SK-N-SH (cell line): ENCODE data around the gene CCDC60. TPM values are rescaled to one million over a fixed set of nuclear protein-coding genes. Genes with fewer than 3 reads are reported as not detected.

Experiments used
- CTCF ChIA-PET: fragments of 300-600, 350-600 bp; formaldehyde crosslinking; extraction: SDS; loops from one replicate; lab custom pipeline; 2021; lab: Yijun Ruan, JAX
- POLR2A ChIA-PET: fragments of 350-600 bp; sonication (Branson Sonifier 250); formaldehyde crosslinking; extraction: SDS; loops from one replicate; lab custom pipeline; 2020; ENCODE audit warnings: antibody characterized with exemption, inconsistent platforms; lab: Yijun Ruan, JAX
- DNase-seq: peaks from one replicate; pipeline ENCODE4 v3.0.0; 2012
- H2AFZ ChIP-seq: fragments of 200-600 bp; sonication (generic); 2 replicates; pipeline ENCODE4 v1.8.1; 2016; ENCODE audit warnings: antibody characterized with exemption, mild to moderate bottlenecking, low read depth
- H3F3A ChIP-seq: fragments of 200-600 bp; sonication (generic); replicated peaks from 2 replicates; pipeline ENCODE3; 2016; ENCODE audit warnings: antibody characterized with exemption, mild to moderate bottlenecking; ENCODE audit not compliant: insufficient read depth
- H3K27ac ChIP-seq, 2 experiments: fragments of 200-500 bp in 1 of 2; fragments of 200-600 bp in 1 of 2; sonication (Bioruptor generic) in 1 of 2; sonication (generic), shearing (Covaris generic) in 1 of 2; 2 replicates each; pipeline versions ENCODE4 v1.5.1 to v1.6.1; 2014 to 2016; ENCODE audit warnings: low read depth in 2 of 2, inconsistent platforms in 1 of 2, low read length in 1 of 2, mild to moderate bottlenecking in 1 of 2, mixed read lengths in 1 of 2
- H3K27me3 ChIP-seq: fragments of 200-600 bp; sonication (generic), shearing (Covaris generic); 2 replicates; pipeline ENCODE4 v1.6.1; 2016; ENCODE audit warnings: mixed run types; ENCODE audit not compliant: insufficient read depth
- H3K36me3 ChIP-seq, 2 experiments: fragments of 200-500 bp in 1 of 2; fragments of 200-600 bp in 1 of 2; sonication (Bioruptor generic) in 1 of 2; sonication (generic) in 1 of 2; replicated peaks in 1 of 2; 2 replicates each; pipeline versions ENCODE3 to v1.5.1; 2014 to 2016; ENCODE audit warnings: low read length in 1 of 2, mild to moderate bottlenecking in 1 of 2; ENCODE audit not compliant: insufficient read depth in 2 of 2, control insufficient read depth in 1 of 2
- H3K4me1 ChIP-seq, 2 experiments: fragments of 200-500 bp in 1 of 2; fragments of 200-600 bp in 1 of 2; sonication (Bioruptor generic) in 1 of 2; sonication (generic), shearing (Covaris generic) in 1 of 2; 2 replicates each; pipeline versions ENCODE4 v1.5.1 to v1.6.1; 2014 to 2016; ENCODE audit warnings: low read depth in 1 of 2, low read length in 1 of 2, mixed run types in 1 of 2; ENCODE audit not compliant: insufficient read depth in 2 of 2, control insufficient read depth in 1 of 2
- H3K4me2 ChIP-seq: fragments of 200-600 bp; sonication (generic), shearing (Covaris generic); 2 replicates; pipeline ENCODE4 v1.6.1; 2017; ENCODE audit warnings: mixed run types
- H3K4me3 ChIP-seq, 2 experiments: fragments of 200-500 bp in 1 of 2; fragments of 200-600 bp in 1 of 2; sonication (Bioruptor generic) in 1 of 2; sonication (generic), shearing (Covaris generic) in 1 of 2; 2 replicates each; pipeline versions ENCODE4 v1.5.1 to v1.8.1; 2014 to 2016; ENCODE audit warnings: low read depth in 2 of 2, inconsistent platforms in 1 of 2, low read length in 1 of 2, mild to moderate bottlenecking in 1 of 2, mixed read lengths in 1 of 2, moderate library complexity in 1 of 2
- H3K79me2 ChIP-seq: fragments of 200-600 bp; sonication (generic); 2 replicates; pipeline ENCODE4 v1.8.1; 2017; ENCODE audit warnings: mild to moderate bottlenecking; ENCODE audit not compliant: insufficient read depth
- H3K9ac ChIP-seq: fragments of 200-600 bp; sonication (generic); 2 replicates; pipeline ENCODE4 v1.6.1; 2017; ENCODE audit warnings: mixed run types
- H3K9me2 ChIP-seq: fragments of 200-600 bp; sonication (generic); 2 replicates; pipeline ENCODE4 v1.6.1; 2017; ENCODE audit warnings: mixed run types
- H3K9me3 ChIP-seq: fragments of 200-600 bp; sonication (generic); 2 replicates; pipeline ENCODE4 v1.6.1; 2017; ENCODE audit warnings: mixed run types, mild to moderate bottlenecking, moderate library complexity
- H4K20me1 ChIP-seq: fragments of 200-600 bp; sonication (generic); 2 replicates; pipeline ENCODE4 v1.6.1; 2017; ENCODE audit warnings: mild to moderate bottlenecking, mixed run types; ENCODE audit not compliant: insufficient read depth
- CHD2 ChIP-seq: fragments of 150-350 bp; IDR thresholded peaks from 2 replicates; pipeline ENCODE4 v1.6.1; 2018; ENCODE audit warnings: low read length; ENCODE audit not compliant: partially characterized antibody
- ELF1 ChIP-seq: IDR thresholded peaks from 2 replicates; pipeline ENCODE4 v1.4.0; 2012
- EZH2phosphoT487 ChIP-seq: fragments of 200-600 bp; sonication (generic); IDR thresholded peaks from 2 replicates; pipeline ENCODE4 v1.6.1; 2017; ENCODE audit warnings: low read depth, mixed run types, mild to moderate bottlenecking, antibody characterized with exemption, moderate library complexity, borderline replicate concordance
- FOXM1 ChIP-seq: IDR thresholded peaks from 2 replicates; pipeline ENCODE4 v1.4.0; 2012; ENCODE audit warnings: low read depth, mild to moderate bottlenecking
- GATA2 ChIP-seq: sonication (generic); formaldehyde crosslinking; IDR thresholded peaks from 2 replicates; pipeline ENCODE4 v1.5.0; 2020; ENCODE audit warnings: mild to moderate bottlenecking, missing genetic modification reagents
- JUND ChIP-seq: IDR thresholded peaks from 2 replicates; pipeline ENCODE4 v1.4.0; 2012
- MEF2A ChIP-seq: IDR thresholded peaks from 2 replicates; pipeline ENCODE4 v1.4.0; 2012; ENCODE audit warnings: low read depth, borderline replicate concordance
- NRF1 ChIP-seq: IDR thresholded peaks from 2 replicates; pipeline ENCODE4 v1.6.1; 2012; ENCODE audit warnings: low read depth, mild to moderate bottlenecking, low read length
- RAD21 ChIP-seq: IDR thresholded peaks from 2 replicates; pipeline ENCODE4 v1.6.1; 2012; ENCODE audit warnings: mild to moderate bottlenecking, low read length
- RFX5 ChIP-seq: IDR thresholded peaks from 2 replicates; pipeline ENCODE4 v1.6.1; 2012; ENCODE audit warnings: mild to moderate bottlenecking, improper control_type of control experiment, low read length
- SIN3A ChIP-seq: IDR thresholded peaks from 2 replicates; pipeline ENCODE4 v1.6.1; 2012; ENCODE audit warnings: low read depth, mild to moderate bottlenecking, low read length, moderate library complexity, borderline replicate concordance
- TAF1 ChIP-seq: IDR thresholded peaks from 2 replicates; pipeline ENCODE4 v1.6.1; 2012; ENCODE audit warnings: low read depth, mild to moderate bottlenecking, low read length, moderate library complexity, borderline replicate concordance
- TEAD4 ChIP-seq: IDR thresholded peaks from 2 replicates; pipeline ENCODE4 v1.4.0; 2012; ENCODE audit warnings: mild to moderate bottlenecking, borderline replicate concordance; ENCODE audit not compliant: insufficient read depth
- YY1 ChIP-seq: IDR thresholded peaks from 2 replicates; pipeline ENCODE4 v1.4.0; 2012; ENCODE audit warnings: low read depth, mild to moderate bottlenecking
- WGBS: methylation state at CpG from one replicate; pipeline ENCODE4 v1.1.6; 2017; ENCODE audit warnings: low lambda C conversion rate; 5-methylcytosine and 5-hydroxymethylcytosine counted together
- polyA plus RNA-seq, 3 experiments: library from polyadenylated mRNA; depleted of rRNA; stranded (reverse); fragments of >200 nt; gene quantifications; 2 replicates each; pipeline ENCODE4 v1.2.3, GENCODE V29; 2012
- TF ChIP-seq, protein P1 (sequence below): fragments of 200-600 bp; sonication (generic); IDR thresholded peaks from 2 replicates; pipeline ENCODE4 v1.6.1; 2017; ENCODE audit warnings: antibody characterized with exemption, mild to moderate bottlenecking, moderate library complexity
- TF ChIP-seq, protein P2 (sequence below): IDR thresholded peaks from 2 replicates; pipeline ENCODE4; 2012
- TF ChIP-seq, protein P3 (sequence below): IDR thresholded peaks from 2 replicates; pipeline ENCODE4 v1.4.0; 2012; ENCODE audit warnings: low read depth, borderline replicate concordance

The CCDC60 gene
- polyA plus RNA-seq, 1 of the 3 experiments (the other 2 are of a cell fraction): not detected

DNA sequence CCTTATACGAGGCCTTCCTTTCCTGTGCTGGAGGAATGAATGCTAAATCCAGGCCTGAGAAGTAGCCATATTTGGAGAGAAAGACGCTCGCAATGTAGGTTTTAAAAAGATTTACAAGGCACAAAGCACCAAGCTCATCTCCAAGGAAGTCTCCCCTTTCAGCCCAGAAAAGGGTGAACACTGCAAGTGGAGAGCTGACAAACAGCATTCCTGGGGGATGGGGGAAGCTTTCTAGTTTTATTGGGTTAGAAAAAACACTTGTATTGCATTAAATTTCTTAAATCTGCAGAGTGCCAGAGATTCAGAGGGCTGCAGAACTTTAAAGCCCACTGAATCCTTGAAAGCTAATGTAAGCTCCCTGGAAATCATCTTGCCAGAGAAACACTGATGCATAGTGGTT is 34.6 kb downstream of the CCDC60 start:
- H3K4me3 ChIP-seq: no peak overlapping the region
- no peaks in the 10 kb centered on the region for H3K9me2 ChIP-seq
- no peak overlapping the region for H3K9ac ChIP-seq
- H3K79me2 ChIP-seq: no peaks in the 10 kb centered on the region
- TF ChIP-seq YY1: no peak
- TF ChIP-seq ELF1: no peak
- no peak for TF ChIP-seq MEF2A
- TF ChIP-seq, protein P1, sequence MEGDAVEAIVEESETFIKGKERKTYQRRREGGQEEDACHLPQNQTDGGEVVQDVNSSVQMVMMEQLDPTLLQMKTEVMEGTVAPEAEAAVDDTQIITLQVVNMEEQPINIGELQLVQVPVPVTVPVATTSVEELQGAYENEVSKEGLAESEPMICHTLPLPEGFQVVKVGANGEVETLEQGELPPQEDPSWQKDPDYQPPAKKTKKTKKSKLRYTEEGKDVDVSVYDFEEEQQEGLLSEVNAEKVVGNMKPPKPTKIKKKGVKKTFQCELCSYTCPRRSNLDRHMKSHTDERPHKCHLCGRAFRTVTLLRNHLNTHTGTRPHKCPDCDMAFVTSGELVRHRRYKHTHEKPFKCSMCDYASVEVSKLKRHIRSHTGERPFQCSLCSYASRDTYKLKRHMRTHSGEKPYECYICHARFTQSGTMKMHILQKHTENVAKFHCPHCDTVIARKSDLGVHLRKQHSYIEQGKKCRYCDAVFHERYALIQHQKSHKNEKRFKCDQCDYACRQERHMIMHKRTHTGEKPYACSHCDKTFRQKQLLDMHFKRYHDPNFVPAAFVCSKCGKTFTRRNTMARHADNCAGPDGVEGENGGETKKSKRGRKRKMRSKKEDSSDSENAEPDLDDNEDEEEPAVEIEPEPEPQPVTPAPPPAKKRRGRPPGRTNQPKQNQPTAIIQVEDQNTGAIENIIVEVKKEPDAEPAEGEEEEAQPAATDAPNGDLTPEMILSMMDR: no peak
- TF ChIP-seq CHD2: no peak
- TF ChIP-seq JUND: no peak
- H3K4me2 ChIP-seq: no peak overlapping the region
- CTCF ChIA-PET: interaction anchor here (0.9 to 2.3 kb wide), 2 partner anchors 9 to 18 kb away, joined by 3 to 7 read pairs; no protein-coding TSS in a partner anchor
- H3K27ac ChIP-seq: no peak overlapping the region
- POLR2A ChIA-PET: no interaction called here
- no peaks in the 10 kb centered on the region for H3F3A ChIP-seq
- H2AFZ ChIP-seq: no peak overlapping the region
- no peaks in the 10 kb centered on the region; a peak in 1 of 4 replicates for H3K4me1 ChIP-seq
- DNase-seq: no peak
- H3K36me3 ChIP-seq: no peaks in the 10 kb centered on the region
- no peaks in the 10 kb centered on the region for H4K20me1 ChIP-seq
- no peaks in the 10 kb centered on the region for H3K9me3 ChIP-seq
- 47% methylated on average over 3 of the region's 3 CpGs for WGBS
- H3K27me3 ChIP-seq: no peaks in the 10 kb centered on the region

DNA sequence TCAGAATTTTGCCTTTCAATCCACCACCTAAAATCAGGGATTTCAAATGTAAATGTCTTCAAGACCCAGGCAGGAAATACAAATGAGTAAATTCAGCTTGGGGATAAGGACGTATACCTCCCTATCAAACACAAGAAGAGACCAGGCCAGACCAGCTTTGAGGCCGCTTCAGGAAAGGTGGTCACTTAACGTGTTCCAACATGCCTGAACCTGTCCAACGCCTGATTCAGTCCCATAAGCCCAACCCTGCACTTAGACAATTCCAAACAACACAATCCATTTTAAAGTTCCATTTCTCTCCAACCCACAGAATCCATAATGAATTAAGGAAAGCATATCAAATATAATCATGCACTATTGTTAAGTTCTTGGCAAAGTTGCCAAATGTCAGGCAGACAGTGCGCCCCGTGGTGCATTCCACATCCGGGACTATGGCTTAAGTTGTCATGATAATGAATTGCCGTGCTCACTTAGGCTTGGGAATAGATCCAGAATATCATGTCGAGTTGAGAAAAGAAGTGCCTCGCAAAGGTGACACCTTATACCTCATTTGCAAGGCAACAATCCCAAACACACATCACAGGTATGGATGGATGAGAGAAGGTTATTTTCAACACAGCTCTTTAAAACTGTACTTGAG is 35.5 kb downstream of the CCDC60 start:
- Histone ChIP-seq H4K20me1 (no peaks in the 10 kb centered on the region), H3F3A (no peaks in the 10 kb centered on the region), H3K9ac (no peak overlapping the region), H3K4me2 (no peak overlapping the region), H3K9me2 (no peaks in the 10 kb centered on the region), H3K4me3 (no peak overlapping the region), H3K36me3 (no peaks in the 10 kb centered on the region), H2AFZ (no peak overlapping the region), H3K27ac (no peak overlapping the region), H3K27me3 (no peaks in the 10 kb centered on the region), H3K79me2 (no peaks in the 10 kb centered on the region), H3K4me1 (no peaks in the 10 kb centered on the region), H3K9me3 (no peaks in the 10 kb centered on the region)
- ChIA-PET CTCF (interaction anchor here (2.3 kb wide), 1 partner anchor 8 kb away, joined by 7 read pairs; no protein-coding TSS in a partner anchor), POLR2A (no interaction called here)
- DNase-seq: no peak
- 34% methylated on average over 10 of the region's 10 CpGs for WGBS
- TF ChIP-seq SIN3A (no peak), RFX5 (no peak)

DNA sequence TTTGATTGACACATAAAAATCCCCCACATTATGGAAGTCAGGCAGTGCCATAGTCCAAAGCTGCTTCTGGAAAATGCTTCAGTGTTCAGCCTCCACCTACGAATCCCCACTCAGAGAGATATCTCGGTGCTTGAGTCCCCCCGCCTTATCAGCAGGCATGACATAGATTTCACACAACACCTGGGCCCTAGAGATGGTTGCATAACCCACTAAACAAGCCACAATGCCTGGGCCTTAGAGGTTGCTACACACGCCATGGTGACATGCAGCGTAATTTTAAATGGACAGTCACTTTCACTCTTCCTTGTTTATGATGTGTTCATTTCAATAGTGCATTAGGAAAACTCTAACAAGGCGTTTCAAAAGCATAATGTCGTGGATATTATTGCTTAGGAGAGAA is 38.0 kb downstream of the CCDC60 start:
- no peak for DNase-seq
- Histone ChIP-seq H3K9me2 (no peaks in the 10 kb centered on the region), H3K27ac (no peak overlapping the region), H3K9ac (no peak overlapping the region), H3K27me3 (no peaks in the 10 kb centered on the region), H3K79me2 (no peaks in the 10 kb centered on the region), H3K4me1 (no peaks in the 10 kb centered on the region), H2AFZ (no peak overlapping the region), H3K4me3 (no peak overlapping the region), H3F3A (no peaks in the 10 kb centered on the region), H3K9me3 (no peaks in the 10 kb centered on the region), H4K20me1 (no peaks in the 10 kb centered on the region), H3K36me3 (no peaks in the 10 kb centered on the region), H3K4me2 (no peak overlapping the region)
- CTCF ChIA-PET: interaction anchor here (1.1 to 1.3 kb wide), 2 partner anchors 10 to 19 kb away, joined by 3 to 4 read pairs; no protein-coding TSS in a partner anchor
- WGBS: 25% methylated on average over 7 of the region's 7 CpGs
- POLR2A ChIA-PET: no interaction called here
- no peak for TF ChIP-seq CHD2
- no peak for TF ChIP-seq YY1
- no peak for TF ChIP-seq RAD21
- TF ChIP-seq NRF1: no peak
- TF ChIP-seq, protein P2, sequence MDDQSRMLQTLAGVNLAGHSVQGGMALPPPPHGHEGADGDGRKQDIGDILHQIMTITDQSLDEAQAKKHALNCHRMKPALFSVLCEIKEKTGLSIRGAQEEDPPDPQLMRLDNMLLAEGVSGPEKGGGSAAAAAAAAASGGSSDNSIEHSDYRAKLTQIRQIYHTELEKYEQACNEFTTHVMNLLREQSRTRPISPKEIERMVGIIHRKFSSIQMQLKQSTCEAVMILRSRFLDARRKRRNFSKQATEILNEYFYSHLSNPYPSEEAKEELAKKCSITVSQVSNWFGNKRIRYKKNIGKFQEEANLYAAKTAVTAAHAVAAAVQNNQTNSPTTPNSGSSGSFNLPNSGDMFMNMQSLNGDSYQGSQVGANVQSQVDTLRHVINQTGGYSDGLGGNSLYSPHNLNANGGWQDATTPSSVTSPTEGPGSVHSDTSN: no peak
- no peak for TF ChIP-seq FOXM1
- TF ChIP-seq MEF2A: no peak
- TF ChIP-seq, protein P3, sequence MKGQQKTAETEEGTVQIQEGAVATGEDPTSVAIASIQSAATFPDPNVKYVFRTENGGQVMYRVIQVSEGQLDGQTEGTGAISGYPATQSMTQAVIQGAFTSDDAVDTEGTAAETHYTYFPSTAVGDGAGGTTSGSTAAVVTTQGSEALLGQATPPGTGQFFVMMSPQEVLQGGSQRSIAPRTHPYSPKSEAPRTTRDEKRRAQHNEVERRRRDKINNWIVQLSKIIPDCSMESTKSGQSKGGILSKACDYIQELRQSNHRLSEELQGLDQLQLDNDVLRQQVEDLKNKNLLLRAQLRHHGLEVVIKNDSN: no peak
- TF ChIP-seq TEAD4: no peak
- TF ChIP-seq JUND: no peak
- TF ChIP-seq EZH2phosphoT487: no peak
- no peak for TF ChIP-seq GATA2 (CRISPR knock-in tag)
- TF ChIP-seq TAF1: no peak
